Caco-2 (cell line): ENCODE data around the gene CBLN1. TPM values are rescaled to one million over a fixed set of nuclear protein-coding genes. Genes with fewer than 3 reads are reported as not detected.

ENCODE experiments used
- BruUV-seq: library from RNA; stranded (reverse); fragments of 400-500 nt; replicated peaks from 2 replicates; lab custom pipeline; 2021; lab: Mats Ljungman, UMichigan
- CTCF ChIA-PET: fragments of 300-600 bp; sonication (Branson Sonifier 250); formaldehyde crosslinking; loops from one replicate; lab custom pipeline; 2022; ENCODE audit warnings: antibody characterized with exemption; lab: Charles Lee
- POLR2A ChIA-PET: fragments of 300-600 bp; sonication (Branson Sonifier 250); formaldehyde crosslinking; loops from one replicate; lab custom pipeline; 2022; ENCODE audit warnings: antibody characterized with exemption; lab: Charles Lee
- DNase-seq, 2 experiments: peaks; one replicate each; pipeline versions ENCODE4 v3.0.0 to v3.0.0-alpha.2; 2020 to 2022
- H3K27me3 ChIP-seq: replicated peaks from 2 replicates; pipeline ENCODE4 v1.6.0; 2011; ENCODE audit warnings: low read length; ENCODE audit not compliant: control insufficient read depth, insufficient read depth
- H3K36me3 ChIP-seq: 2 replicates; pipeline ENCODE4 v1.5.1; 2011; ENCODE audit warnings: low read length; ENCODE audit not compliant: control insufficient read depth, insufficient read depth
- H3K4me1 ChIP-seq: fragments of 250-450 bp; sonication (Bioruptor Pico); 2 replicates; pipeline ENCODE4 v1.5.1; 2020; ENCODE audit warnings: mild to moderate bottlenecking
- H3K4me3 ChIP-seq: 2 replicates; pipeline ENCODE4 v1.5.1; 2011; ENCODE audit warnings: low read depth, mild to moderate bottlenecking, control low read depth, low read length
- H3K9me3 ChIP-seq: fragments of 250-450 bp; sonication (Bioruptor Pico); 2 replicates; pipeline ENCODE4 v1.5.1; 2020; ENCODE audit warnings: mild to moderate bottlenecking, moderate library complexity
- H3K27ac Mint-ChIP-seq: one replicate; pipeline ENCODE4 v1.8.0; 2022; ENCODE audit warnings: mixed read lengths; ENCODE audit not compliant: unreplicated experiment
- H3K27me3 Mint-ChIP-seq: one replicate; pipeline ENCODE4 v1.8.0; 2022; ENCODE audit warnings: mixed read lengths; ENCODE audit not compliant: insufficient read depth, unreplicated experiment
- H3K36me3 Mint-ChIP-seq: one replicate; pipeline ENCODE4 v1.8.0; 2022; ENCODE audit warnings: mild to moderate bottlenecking, mixed read lengths; ENCODE audit not compliant: insufficient read depth, unreplicated experiment
- H3K4me1 Mint-ChIP-seq: one replicate; pipeline ENCODE4 v1.8.0; 2022; ENCODE audit warnings: low read depth, mixed read lengths; ENCODE audit not compliant: unreplicated experiment
- H3K4me3 Mint-ChIP-seq: one replicate; pipeline ENCODE4 v1.8.0; 2022; ENCODE audit warnings: mild to moderate bottlenecking, moderate library complexity, mixed read lengths; ENCODE audit not compliant: unreplicated experiment
- H3K9me3 Mint-ChIP-seq: one replicate; pipeline ENCODE4 v1.8.0; 2022; ENCODE audit warnings: mixed read lengths; ENCODE audit not compliant: unreplicated experiment
- CTCF ChIP-seq, 2 experiments: fragments of 200-600 bp in 1 of 2; IDR thresholded peaks; 1 replicate in 1 of 2; 2 replicates in 1 of 2; pipeline versions ENCODE4 v1.5.1 to v1.8.0; 2011 to 2022; ENCODE audit warnings: antibody characterized with exemption in 1 of 2, control low read depth in 1 of 2, inconsistent platforms in 1 of 2, low read depth in 1 of 2, low read length in 1 of 2, mild to moderate bottlenecking in 1 of 2, moderate library complexity in 1 of 2; ENCODE audit not compliant: insufficient read depth in 1 of 2, severe bottlenecking in 1 of 2, unreplicated experiment in 1 of 2
- intact Hi-C: fragments of 100-400 bp; cut with micrococcal nuclease; formaldehyde crosslinking; loops from one replicate; pipeline ENCODE4 v1.10.0; 2022; ENCODE audit not compliant: unreplicated experiment
- total RNA-seq: library from RNA; stranded (reverse); gene quantifications from 2 replicates; pipeline ENCODE4 v1.2.3, GENCODE V29; 2022

Gene CBLN1
- total RNA-seq, 1 experiment from 2014 or later: not detected

GRCh38 chr16:49275050-49275730 lies 6.4 kb downstream of the CBLN1 start:
- Histone ChIP-seq H3K9me3 (no peaks in the 10 kb centered on the region), H3K36me3 (no peaks in the 10 kb centered on the region), H3K27me3 (0 out of 2 replicates have a peak, but pooled peaks cover under 1% of the 10 kb centered on the region), H3K4me1 (no peaks in the 10 kb centered on the region), H3K4me3 (no peak overlapping the region)
- intact Hi-C loops: no loop called here
- no TSS peak for BruUV-seq
- POLR2A ChIA-PET: no interaction called here
- no peak for DNase-seq
- TF ChIP-seq CTCF (IDR thresholded peaks at IDR 0.05; ENCODE audit: insufficient read depth in 1 of 2, low read depth in 1 of 2, low read length in 1 of 2, severe bottlenecking in 1 of 2, unreplicated experiment in 1 of 2): no peak
- Mint-ChIP-seq H3K4me1 (no peaks in the 10 kb centered on the region), H3K4me3 (no peak overlapping the region), H3K27ac (no peak overlapping the region), H3K27me3 (peaks cover 26% of the 10 kb centered on the region), H3K9me3 (no peaks in the 10 kb centered on the region), H3K36me3 (peaks cover 5% of the 10 kb centered on the region)
- CTCF ChIA-PET: interaction anchor here (0.6 kb wide), 1 partner anchor 1308 kb away, joined by 4 read pairs; no protein-coding TSS in a partner anchor

GRCh38 chr16:49274591-49274990 lies 7.0 kb downstream of the CBLN1 start:
- H3K9me3 ChIP-seq: no peaks in the 10 kb centered on the region
- Mint-ChIP-seq H3K4me1 (no peaks in the 10 kb centered on the region), H3K9me3 (no peaks in the 10 kb centered on the region), H3K27me3 (peaks cover 23% of the 10 kb centered on the region), H3K36me3 (peaks cover 5% of the 10 kb centered on the region), H3K4me3 (no peak overlapping the region), H3K27ac (no peak overlapping the region)
- H3K27me3 ChIP-seq: no peaks in the 10 kb centered on the region
- ChIA-PET CTCF (interaction anchor here (0.6 kb wide), 1 partner anchor 1309 kb away, joined by 4 read pairs; no protein-coding TSS in a partner anchor), POLR2A (no interaction called here)
- no peak for DNase-seq
- H3K36me3 ChIP-seq: no peaks in the 10 kb centered on the region
- TF ChIP-seq CTCF (IDR thresholded peaks at IDR 0.05; ENCODE audit: insufficient read depth in 1 of 2, low read depth in 1 of 2, low read length in 1 of 2, severe bottlenecking in 1 of 2, unreplicated experiment in 1 of 2): no peak
- intact Hi-C loops: no loop called here
- BruUV-seq: no TSS peak
- H3K4me3 ChIP-seq: no peak overlapping the region
- no peaks in the 10 kb centered on the region for H3K4me1 ChIP-seq

- peaks cover 16% of the 10 kb centered on the region for H3K27me3 Mint-ChIP-seq
- no peak for DNase-seq
- no peak overlapping the region for H3K4me3 ChIP-seq
- POLR2A ChIA-PET: no interaction called here
- H3K4me1 ChIP-seq: no peaks in the 10 kb centered on the region
- H3K27me3 ChIP-seq: no peaks in the 10 kb centered on the region
- H3K9me3 ChIP-seq: no peaks in the 10 kb centered on the region
- H3K9me3 Mint-ChIP-seq: no peaks in the 10 kb centered on the region
- no TSS peak for BruUV-seq
- TF ChIP-seq CTCF (IDR thresholded peaks at IDR 0.05; ENCODE audit: insufficient read depth in 1 of 2, low read depth in 1 of 2, low read length in 1 of 2, severe bottlenecking in 1 of 2, unreplicated experiment in 1 of 2): no peak
- intact Hi-C loops: no loop called here
- CTCF ChIA-PET: interaction anchor here (0.6 kb wide), 1 partner anchor 9 kb away, joined by 3 read pairs; no protein-coding TSS in a partner anchor
- H3K36me3 ChIP-seq: no peaks in the 10 kb centered on the region
- H3K4me1 Mint-ChIP-seq: no peaks in the 10 kb centered on the region
- H3K4me3 Mint-ChIP-seq: no peak overlapping the region
- no peaks in the 10 kb centered on the region for H3K36me3 Mint-ChIP-seq
- no peak overlapping the region for H3K27ac Mint-ChIP-seq
Observed at GRCh38 chr16:49273771-49274170, 7.9 kb downstream of the CBLN1 start.
